ENCODE data around the gene TMEM98.

- TF ChIP-seq CTCF (IDR thresholded peaks at IDR 0.05; ENCODE audit: low read depth, low read length): no peak
- no peak for TF ChIP-seq POLR2A (IDR thresholded peaks at IDR 0.05; ENCODE audit: extremely low read depth, insufficient read length)
- no peak for TF ChIP-seq MAX (IDR thresholded peaks at IDR 0.05; ENCODE audit: low read depth, low read length)
- TF ChIP-seq MYC (IDR thresholded peaks at IDR 0.05; ENCODE audit: low read depth, low read length): no peak
Observed at GRCh38 chr17:32993977-32994376, 66.0 kb downstream of the TMEM98 start.
